ENCODE measurements around the gene MRC1. TPM values are rescaled to one million over a fixed set of nuclear protein-coding genes. Genes with fewer than 3 reads are reported as not detected.
A peak's percentile ranks its signal among the peaks of the same experiment; 100 is the strongest.

Gene MRC1
- total RNA-seq, 6 donors from 2014 or later = 77.4 to 493 (median 121) TPM

- no peaks in the 10 kb centered on the region for H3K9me3 ChIP-seq
- peaks cover 0 to 21% (median 3%) of the 10 kb centered on the region in 4 donors for H3K4me1 ChIP-seq
- TF ChIP-seq POLR2AphosphoS5 (IDR thresholded peaks at IDR 0.05) (no peak), CTCF (IDR thresholded peaks at IDR 0.05) (no peak), EP300 (IDR thresholded peaks at IDR 0.05) (no peak), POLR2A (IDR thresholded peaks at IDR 0.05) (no peak)
- H3K27me3 ChIP-seq = no peaks in the 10 kb centered on the region
- WGBS, 2 donors = 90 to 92% methylated on average over 2 of the region's 2 CpGs
- no peak for DNase-seq
- H3K36me3 ChIP-seq = no peaks in the 10 kb centered on the region
- H3K4me3 ChIP-seq = no peak overlapping the region
- ATAC-seq (ENCODE audit: low FRiP score in 2 of 2) = no peak
- H3K27ac ChIP-seq = no peak overlapping the region
Observed at GRCh38 chr10:17788646-17789045, 20.5 kb upstream of the MRC1 start.

- Histone ChIP-seq H3K27ac (no peak overlapping the region), H3K9me3 (no peaks in the 10 kb centered on the region), H3K36me3 (no peaks in the 10 kb centered on the region), H3K27me3 (no peaks in the 10 kb centered on the region), H3K4me1 (peaks cover 0 to 20% (median 3%) of the 10 kb centered on the region in 4 donors), H3K4me3 (no peak overlapping the region)
- no peak for TF ChIP-seq CTCF (IDR thresholded peaks at IDR 0.05)
- TF ChIP-seq POLR2A (IDR thresholded peaks at IDR 0.05) = no peak
- no peak for TF ChIP-seq EP300 (IDR thresholded peaks at IDR 0.05)
- TF ChIP-seq POLR2AphosphoS5 (IDR thresholded peaks at IDR 0.05) = no peak
- WGBS, 2 donors = 92 to 95% methylated on average over 7 of the region's 7 CpGs
- DNase-seq (no peak), ATAC-seq (ENCODE audit: low FRiP score in 2 of 2) (no peak)
Observed at GRCh38 chr10:17789396-17789795, 19.8 kb upstream of the MRC1 start.

GRCh38 chr10:17790651-17791050, 18.5 kb upstream of the MRC1 start:
- 82 to 83% methylated on average over 2 of the region's 2 CpGs for WGBS, 2 donors
- H3K4me1 ChIP-seq = peaks cover 0 to 18% (median 0%) of the 10 kb centered on the region in 4 donors

GRCh38 chr10:17792991-17793390, 16.2 kb upstream of the MRC1 start:
- peak overlapping the region in 1 of 4 donors; percentile 11 for H3K27ac ChIP-seq
- H3K4me3 ChIP-seq = no peak overlapping the region
- DNase-seq (no peak), ATAC-seq (ENCODE audit: low FRiP score in 2 of 2) (peak in 1 of 2 donors; percentile 20)
- no peaks in the 10 kb centered on the region for H3K9me3 ChIP-seq
- no peaks in the 10 kb centered on the region for H3K36me3 ChIP-seq
- H3K27me3 ChIP-seq = no peaks in the 10 kb centered on the region
- H3K4me1 ChIP-seq = peaks cover 0 to 8% (median 0%) of the 10 kb centered on the region in 4 donors
- no peak for TF ChIP-seq POLR2AphosphoS5 (IDR thresholded peaks at IDR 0.05)
- no peak for TF ChIP-seq POLR2A (IDR thresholded peaks at IDR 0.05)
- TF ChIP-seq CTCF (IDR thresholded peaks at IDR 0.05) = no peak
- no peak for TF ChIP-seq EP300 (IDR thresholded peaks at IDR 0.05)

More at GRCh38 chr10:17790651-17791050, 18.5 kb upstream of the MRC1 start:
- TF ChIP-seq EP300 (IDR thresholded peaks at IDR 0.05) = no peak
- TF ChIP-seq POLR2A (IDR thresholded peaks at IDR 0.05) = no peak
- TF ChIP-seq POLR2AphosphoS5 (IDR thresholded peaks at IDR 0.05) = no peak
- TF ChIP-seq CTCF (IDR thresholded peaks at IDR 0.05) = no peak
- Histone ChIP-seq H3K27ac (no peak overlapping the region), H3K9me3 (no peaks in the 10 kb centered on the region), H3K27me3 (no peaks in the 10 kb centered on the region), H3K36me3 (no peaks in the 10 kb centered on the region), H3K4me3 (no peak overlapping the region)
- ATAC-seq (ENCODE audit: low FRiP score in 2 of 2) (no peak), DNase-seq (no peak)
